ENCODE measurements around the gene TUBB8.
"Not testable (repeated sequence)": the region's sequence is repeated elsewhere in the genome, so short reads cannot be mapped to it uniquely, and the experiment has no call there.

TUBB8 gene

DNA sequence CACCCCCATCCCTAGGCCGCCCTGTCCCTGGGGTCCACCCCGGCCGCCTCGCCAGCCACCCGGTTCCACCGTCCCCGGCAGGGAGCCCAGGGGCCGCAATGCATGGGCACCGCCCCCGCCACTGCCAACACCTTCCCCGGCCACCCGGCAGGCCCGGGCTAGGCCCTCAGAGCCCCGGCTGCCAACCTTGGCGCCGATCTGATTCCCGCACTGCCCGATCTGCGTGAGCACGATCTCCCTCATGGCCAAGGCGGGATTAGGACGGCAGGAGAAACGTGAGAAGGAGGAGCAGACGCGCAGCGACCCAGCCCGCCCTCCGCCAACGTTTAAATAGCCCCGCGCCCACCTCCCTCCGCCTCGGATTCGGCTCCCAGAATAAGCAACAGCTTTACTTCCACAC, at the start of gene TUBB8:
TUBB8 (minus strand) TSS at position 301 of the 400 bp plus-strand sequence; CDS start at position 243, 58 bp downstream.
- DNase-seq (ENCODE audit: low read depth in 1 of 2, low spot score in 1 of 2), result no peak

DNA sequence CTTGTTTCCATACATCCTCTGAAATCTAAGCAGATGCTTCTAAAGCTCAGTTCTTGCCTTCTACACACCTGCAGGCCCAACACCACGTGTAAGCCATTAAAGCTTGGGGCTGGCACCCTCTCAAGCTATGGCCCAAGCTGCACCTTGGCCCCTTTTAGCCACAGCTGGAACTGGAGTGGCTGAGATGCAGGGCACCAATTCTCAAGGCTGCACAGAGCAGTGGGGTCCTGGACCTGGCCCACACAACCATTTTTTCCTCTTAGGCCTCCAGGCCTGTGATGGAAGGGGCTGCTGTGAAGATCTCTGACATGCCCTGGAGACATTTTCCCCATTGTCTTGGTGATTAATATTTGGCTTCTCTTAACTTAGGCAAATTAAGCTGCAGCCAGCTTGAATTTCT, 47.4 kb upstream of the TUBB8 start:
- no peak for DNase-seq (ENCODE audit: low read depth in 1 of 2, low spot score in 1 of 2)

DNA sequence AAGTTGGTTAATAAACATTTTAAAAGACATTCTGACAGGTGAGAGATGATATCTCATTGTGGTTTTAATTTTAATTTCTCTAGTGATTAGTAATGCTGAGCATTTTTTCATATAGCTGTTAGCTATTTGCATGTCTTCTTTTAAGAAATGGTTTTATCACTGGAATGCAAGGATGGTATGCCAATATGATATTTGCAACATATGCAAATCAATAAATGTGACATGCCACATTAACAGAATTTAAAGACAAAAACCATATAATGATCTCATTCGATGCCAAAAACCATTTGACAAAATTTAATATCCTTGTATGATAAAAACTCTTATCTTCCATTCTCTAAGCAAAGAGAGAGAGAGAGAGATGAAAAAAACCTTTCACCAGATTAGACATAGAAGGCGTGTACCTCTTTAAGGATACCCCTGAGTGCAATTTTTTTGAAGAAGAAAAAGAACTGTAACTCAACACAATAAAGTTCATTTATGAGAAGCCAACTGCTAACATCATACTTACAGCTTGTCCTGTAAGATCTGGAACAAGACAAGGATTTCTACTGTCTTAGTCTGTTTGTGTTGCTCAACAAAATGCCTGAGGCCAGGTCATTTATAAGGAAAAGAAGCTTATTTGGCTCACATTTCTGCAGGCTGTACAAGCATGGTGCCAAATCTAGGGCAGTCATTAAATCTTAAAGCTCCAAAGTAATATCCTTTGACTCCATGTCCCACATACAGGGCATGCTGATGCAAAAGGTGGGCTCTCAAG, 46.4 kb upstream of the TUBB8 start:
- no peak for DNase-seq (ENCODE audit: low read depth in 1 of 2, low spot score in 1 of 2)

DNA sequence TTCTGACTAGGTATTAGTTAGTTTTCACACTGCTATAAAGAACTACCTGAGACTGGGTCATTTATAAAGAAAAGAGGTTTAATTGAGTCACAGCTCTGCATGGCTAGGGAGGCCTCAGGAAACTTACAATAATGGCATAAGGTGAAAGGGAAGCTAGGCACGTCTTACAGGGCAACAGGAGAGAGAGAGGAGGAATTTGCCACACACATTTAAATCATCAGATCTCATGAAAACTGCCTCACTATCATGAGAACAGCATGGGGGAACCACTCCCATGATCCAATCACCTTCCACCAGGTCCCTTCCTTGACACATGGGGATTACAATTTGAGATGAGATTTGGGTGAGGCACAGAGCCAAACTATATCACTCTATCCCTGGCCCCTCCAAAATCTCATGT, 45.5 kb upstream of the TUBB8 start:
- DNase-seq (ENCODE audit: low read depth in 1 of 2, low spot score in 1 of 2), result no peak

DNA sequence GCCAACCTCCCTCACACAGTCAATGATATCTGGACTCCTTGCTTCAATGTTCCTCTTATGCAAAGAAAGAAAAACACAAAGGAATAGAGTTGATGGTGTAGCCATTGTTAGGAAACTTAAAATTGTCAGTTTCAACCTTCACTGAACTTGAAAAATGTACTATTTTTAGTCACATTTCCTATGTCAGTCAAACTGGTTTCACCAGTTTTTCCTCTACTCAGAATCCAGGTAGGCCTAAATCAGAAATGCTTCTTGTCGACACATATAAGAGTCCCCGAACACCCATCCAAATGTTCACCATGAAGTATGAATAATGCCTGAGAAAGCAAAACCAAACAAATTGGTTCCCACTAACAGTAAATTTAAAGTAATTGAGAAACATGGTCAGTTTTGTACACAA, 43.8 kb upstream of the TUBB8 start:
- no peak for DNase-seq (ENCODE audit: low read depth in 1 of 2, low spot score in 1 of 2)

DNA sequence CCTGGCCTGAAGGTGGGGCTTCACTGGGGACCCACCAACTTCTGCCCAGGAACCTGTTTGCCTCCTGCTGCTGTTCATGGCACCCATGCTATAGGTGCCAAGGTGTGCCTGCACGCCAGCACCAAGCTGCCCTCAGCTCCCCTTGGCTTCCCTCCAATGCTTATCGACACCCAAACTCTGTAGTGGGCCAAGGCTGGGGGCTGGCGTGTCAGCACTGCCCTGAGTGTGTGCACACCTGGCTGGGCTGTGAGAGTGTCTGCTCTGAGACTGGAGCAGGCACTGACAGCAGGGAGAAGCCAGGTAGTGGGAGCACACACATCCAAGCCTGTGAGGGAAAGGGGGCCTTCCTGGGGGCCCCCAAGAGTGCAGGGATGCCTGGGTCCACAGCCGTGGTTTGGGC, 43.1 kb upstream of the TUBB8 start:
- DNase-seq (ENCODE audit: low read depth in 1 of 2, low spot score in 1 of 2), result no peak

DNA sequence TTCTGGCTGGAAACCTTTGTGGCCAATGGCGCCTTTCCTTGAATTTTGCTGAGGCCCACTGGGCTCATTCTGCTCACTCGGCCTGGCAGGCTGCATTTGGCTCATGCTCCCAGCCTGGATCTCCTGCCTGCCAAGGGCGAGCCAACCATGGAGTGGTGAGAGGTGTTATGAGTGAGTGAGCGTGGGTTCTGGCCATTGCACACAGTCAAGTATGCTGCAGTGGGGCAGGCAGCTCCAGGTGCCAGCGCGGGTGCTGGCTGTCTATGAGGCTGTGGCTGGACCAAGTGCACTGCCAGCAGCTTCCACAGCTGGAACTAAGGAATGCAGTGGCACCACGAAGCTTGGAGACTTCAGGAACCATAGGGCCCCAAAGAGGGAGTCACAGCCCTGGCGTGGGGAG, 42.2 kb upstream of the TUBB8 start:
- DNase-seq (ENCODE audit: low read depth in 1 of 2, low spot score in 1 of 2), result no peak

DNA sequence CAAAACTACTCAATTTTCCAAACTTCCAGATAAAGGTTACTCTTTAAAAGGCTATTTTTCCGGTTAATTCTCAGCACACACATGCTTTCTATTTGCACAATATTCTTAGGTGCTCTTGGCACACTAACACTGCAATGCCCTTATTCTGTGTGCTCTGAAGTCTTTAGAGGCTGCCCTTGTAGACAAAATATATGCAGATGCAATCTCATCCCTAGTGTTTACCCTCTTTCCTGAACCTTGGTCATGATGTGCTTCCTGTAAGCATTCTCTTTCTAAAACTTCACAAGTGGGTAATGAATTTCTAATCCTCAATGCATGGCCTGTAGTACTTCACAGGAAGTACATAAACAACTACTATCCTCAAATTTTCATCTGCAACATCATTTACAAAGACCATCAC, 41.1 kb upstream of the TUBB8 start:
- DNase-seq (ENCODE audit: low read depth in 1 of 2, low spot score in 1 of 2), result no peak

DNA sequence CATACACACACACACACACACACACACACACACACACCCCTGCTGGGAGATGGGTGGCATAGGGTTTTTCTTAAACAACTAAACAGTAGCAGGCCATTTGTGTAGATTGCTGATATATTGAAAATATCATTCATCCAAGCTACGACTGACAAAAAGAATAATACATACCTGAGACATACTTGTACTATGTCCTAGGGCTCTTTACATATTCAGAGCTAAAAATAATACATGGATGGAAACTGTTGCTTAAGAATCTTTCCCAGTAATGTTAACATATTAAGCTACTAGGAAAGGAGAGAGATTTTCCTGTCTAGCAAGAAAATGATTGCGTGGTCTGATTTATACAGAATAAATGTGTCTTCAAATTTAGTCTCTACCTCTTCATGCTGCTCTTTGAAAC, 40.2 kb upstream of the TUBB8 start:
- DNase-seq (ENCODE audit: low read depth in 1 of 2, low spot score in 1 of 2), result no peak

DNA sequence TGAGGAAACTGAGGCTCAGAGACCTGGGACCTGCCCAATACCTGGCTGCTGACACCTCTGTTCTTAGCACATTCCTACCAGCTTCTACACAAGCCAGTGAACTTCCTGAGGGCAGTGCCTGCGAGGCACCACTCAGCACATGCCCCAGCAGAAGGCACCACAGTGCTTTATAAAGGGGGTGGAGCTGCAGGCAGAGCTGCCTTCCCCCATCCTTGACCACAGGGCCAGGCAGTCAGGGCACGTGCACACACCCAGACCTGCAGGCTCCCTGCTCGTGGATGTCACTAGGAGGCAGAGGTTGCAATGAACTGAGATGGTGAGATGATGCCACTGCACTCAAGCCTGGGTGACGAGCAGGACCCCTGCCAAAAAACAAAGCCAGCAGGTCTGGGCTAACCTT, 39.2 kb upstream of the TUBB8 start:
- no peak for DNase-seq (ENCODE audit: low read depth in 1 of 2, low spot score in 1 of 2)

DNA sequence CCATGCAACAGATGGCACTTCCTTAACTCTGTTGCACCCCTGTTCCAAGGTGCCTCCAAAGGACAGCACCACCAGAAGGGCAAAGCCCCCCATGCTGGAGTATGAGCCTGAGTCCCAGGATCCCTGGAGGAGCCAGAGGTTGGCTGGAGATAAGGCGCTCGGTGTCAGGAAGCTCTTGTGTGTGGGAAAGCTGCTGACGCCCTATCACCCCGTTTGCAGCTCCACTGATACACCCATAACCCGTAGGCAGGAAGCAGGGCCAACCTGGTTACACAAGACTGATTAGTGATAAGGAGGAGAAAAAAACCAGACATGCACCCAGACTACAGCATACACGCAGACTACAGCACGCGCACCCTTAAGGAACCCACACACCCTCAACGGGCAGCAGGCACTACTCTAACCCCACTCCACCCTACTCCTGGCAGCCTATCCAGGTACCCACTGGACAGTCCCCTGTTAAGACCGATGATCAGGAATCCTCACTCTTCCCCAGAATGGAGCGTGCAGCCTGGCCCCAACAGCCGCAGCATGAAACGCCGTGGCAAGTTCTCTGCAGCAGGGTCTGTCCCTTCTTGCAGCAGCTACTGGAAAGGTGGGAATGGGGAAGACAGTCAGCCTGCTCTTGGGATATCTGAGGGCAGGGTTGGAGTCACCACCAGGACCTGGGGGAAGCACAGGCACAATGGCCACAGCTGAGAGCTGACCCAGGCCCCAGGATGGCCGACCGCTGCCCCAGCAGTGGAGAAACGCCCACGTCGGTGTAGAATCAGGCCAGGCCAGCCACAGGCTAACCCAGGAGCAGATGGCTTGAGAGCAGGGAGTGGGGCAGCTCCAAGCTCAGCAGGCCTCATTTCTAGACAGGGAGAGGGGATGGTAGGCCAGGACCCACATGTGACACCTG, 38.3 kb upstream of the TUBB8 start:
- DNase-seq (ENCODE audit: low read depth in 1 of 2, low spot score in 1 of 2), result no peak

DNA sequence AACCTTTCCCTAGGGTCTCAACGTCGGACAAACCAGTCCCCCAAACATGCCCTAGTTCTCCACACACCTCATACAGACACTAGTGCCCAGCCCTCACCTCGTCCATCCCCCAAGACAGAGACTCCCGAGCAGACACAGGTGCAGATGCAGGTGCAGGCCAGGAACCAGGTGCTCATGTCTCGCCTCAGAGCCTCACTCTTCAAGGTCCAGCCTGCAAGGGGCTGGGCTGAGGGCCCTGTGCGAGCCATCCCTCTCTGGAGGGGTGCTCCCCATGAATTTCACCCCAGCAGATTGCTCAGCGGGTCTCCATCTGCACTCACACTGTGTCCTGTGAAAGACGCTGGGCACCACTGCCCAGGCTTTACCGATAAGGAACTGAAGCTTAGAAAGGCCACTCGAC, 36.9 kb upstream of the TUBB8 start:
- no peak for DNase-seq (ENCODE audit: low read depth in 1 of 2, low spot score in 1 of 2)

DNA sequence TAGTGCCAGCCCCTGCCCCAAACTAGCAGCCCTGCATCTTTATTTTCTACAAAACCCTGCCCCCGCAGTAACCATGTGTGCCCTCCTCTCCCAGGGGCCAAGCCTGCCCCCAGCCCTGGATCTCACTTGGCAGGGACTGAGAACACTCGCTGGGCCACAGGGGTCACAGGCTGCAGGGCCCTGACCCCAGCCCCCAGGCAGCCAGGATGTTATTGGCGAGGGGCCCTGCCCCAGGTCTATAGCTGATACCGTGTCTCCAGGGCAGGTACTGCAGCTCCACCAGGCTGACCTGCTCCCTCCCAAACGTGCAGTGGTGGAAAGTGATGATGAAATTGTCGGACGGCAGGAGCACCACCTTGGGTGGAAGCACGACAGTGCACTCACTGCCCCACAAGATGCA, 35.9 kb upstream of the TUBB8 start:
- no peak for DNase-seq (ENCODE audit: low read depth in 1 of 2, low spot score in 1 of 2)

DNA sequence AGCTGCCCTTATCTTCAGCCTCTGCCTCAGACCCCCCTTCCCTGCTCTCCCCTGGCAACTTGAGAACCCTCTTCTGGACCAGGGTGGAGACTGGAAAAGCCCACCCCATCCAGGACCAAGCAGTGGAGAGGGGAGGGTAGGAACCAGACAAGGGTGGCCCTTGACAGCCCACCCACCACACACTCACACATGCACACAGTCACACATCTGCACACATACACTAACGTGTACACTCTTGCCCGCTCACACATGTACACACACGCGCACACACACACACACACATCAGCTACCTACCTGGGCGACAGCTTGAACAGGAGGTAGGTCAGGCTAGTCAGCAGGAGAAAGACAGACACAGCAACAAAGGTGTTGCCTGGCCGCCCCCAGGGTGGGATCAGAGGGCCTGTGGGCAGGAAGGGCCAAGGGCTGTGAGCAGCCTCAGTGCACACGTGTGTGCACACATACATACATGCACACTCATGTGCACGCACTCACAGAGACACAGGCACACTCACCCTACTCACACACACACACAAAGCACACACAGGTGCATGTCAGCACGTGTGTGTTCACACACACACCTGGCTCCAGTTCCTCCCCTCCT, 34.9 kb upstream of the TUBB8 start:
- no peak for DNase-seq (ENCODE audit: low read depth in 1 of 2, low spot score in 1 of 2)

DNA sequence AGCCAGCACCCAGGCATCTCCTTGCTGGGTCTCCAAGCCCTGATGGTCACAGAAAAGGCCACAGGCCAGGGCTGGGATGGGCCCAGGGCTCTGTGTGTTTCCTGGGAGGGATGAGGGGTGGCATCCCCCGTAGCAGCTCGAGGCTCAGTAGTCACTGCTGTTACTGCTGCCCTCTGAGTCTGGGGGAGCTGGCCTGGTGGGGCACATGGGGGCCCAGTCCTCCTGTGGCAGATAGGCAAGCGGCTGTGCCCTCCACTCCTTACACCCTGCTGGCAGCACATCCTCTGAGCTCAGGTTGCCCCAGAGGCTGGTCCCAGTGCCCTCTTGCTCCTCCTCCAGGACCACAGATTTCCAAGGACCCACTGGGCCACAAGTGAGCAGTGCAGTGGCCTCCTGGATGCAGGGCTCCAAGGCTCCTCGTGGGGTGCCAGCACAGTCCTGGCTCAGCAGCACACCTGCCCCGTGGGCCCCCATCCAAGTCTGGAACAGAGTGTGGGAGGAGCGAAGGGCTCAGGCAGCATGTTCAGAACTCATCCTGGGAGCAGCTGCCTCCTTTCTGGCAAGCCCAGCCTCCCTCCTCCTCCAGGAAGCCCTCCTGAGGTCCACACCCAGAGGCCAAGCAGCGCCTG, 31.5 kb upstream of the TUBB8 start:
- DNase-seq (ENCODE audit: low read depth in 1 of 2, low spot score in 1 of 2), result no peak

DNA sequence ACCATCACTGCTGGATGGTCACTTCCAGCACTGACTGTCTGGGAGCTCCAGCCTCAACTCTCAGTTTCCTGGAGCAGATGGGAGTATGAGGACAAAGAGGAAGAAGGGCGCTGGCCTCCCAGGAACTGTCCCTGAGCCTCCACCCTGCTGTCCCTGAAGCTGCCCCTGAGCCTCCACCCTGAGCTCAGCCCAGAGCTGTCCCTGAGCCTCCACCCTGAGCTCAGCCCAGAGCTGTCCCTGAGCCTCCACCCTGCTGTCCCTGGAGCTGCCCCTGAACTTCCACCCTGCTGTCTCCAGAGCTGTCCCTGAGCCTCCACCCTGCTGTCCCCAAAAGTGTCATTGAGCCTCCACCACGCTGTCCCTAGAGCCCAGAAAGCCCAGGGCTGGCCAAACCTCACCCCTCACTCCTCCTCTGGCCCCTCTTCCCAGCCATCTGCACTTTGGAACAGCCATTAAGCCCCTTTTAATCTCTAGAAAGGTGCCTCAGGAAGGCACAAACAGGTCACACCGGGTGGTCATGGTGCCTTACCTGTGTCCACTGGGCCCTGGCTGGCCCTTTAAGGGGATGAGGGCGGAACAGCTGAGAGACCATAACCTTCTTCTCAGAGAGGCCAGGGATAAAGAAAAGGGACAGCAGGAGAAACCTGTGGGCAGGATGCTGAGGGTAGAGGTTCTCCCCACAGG, 30.6 kb upstream of the TUBB8 start:
- no peak for DNase-seq (ENCODE audit: low read depth in 1 of 2, low spot score in 1 of 2)

DNA sequence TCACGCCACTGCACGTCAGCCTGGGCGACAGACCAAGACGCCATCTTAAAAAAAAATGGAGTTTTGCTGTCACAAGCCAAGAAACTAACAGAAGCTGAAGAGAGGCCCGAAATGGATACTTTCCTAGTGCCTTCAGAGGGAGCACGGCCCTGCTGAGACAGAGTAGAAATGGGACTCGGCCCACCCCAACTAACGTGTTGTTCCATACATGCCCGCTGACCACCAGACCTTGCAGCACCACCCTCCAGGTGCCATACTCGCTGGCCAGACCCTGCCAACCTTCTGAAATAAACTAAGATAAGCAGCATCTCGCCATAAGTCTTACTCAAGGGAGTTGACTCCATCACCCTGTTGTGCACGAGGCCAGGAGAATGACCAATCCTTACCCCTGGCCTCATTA, 29.5 kb upstream of the TUBB8 start:
- no peak for DNase-seq (ENCODE audit: low read depth in 1 of 2, low spot score in 1 of 2)

DNA sequence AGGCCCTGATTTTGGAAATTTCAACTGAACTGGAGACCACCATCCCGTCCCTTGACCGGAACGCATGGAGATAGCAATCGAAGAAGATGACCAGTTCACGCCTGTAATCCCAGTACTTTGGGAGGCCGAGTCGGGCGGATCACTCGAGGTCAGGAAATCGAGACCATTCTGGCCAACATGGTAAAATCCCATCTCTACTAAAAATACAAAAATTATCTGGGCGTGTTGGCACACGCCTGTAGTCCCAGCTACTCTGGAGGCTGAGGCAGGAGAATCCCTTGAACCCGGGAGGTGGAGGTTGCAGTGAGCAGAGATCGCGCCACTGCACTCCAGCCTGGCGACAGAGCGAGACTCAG, 25.1 kb upstream of the TUBB8 start:
- not testable (repeated sequence) for DNase-seq (ENCODE audit: low read depth in 1 of 2, low spot score in 1 of 2)

DNA sequence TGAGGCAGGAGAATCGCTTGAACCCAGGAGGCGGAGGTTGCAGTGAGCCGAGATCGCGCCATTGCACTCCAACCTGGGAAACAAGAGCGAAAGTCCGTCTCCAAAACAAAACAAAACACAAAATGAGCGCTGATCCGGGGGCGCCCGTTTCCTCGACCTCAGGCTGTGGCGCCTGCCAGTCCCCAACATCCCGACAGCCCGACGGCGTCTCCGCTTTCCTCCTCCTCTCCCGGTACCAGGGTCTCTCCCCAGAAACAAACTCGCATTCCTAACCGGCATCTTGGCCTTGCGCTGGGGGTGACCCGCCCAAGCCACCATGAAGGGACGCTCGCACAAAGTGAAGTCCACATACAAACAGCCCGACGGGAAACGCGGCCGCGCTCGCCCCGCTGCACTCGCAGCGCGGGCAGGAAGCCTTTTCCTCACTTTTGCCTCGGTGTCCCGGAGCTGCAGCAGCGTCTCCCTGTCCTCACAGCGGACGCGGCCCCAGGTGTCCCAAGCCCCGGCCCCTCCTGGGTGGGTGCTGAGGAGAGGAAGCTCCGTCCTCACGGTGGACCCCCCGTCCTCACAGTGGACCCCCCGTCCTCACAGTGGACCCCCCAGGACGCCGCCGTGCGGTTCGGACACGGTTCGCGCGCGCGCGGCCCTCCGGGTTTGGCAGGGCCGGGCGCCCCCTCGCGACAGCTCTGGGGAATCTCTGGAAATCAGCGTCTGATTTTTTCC, 24.6 kb upstream of the TUBB8 start:
- not testable (repeated sequence) for DNase-seq (ENCODE audit: low read depth in 1 of 2, low spot score in 1 of 2)

DNA sequence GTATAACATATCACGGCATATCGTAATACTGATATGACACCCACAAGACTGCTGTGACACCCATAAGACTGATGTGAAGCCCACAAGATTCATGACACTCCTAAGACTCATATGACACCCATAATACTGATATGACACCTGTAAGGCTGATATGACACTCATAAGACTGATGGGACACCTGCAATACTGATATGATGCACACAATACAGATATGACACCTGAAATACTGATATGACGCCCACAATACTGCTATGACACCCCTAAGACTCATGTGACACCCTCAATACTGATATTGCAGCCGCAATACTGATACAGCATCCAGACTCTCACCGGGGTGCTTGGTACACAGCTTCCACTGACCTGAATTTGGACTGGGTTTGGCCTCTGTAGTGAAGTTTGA, 19.1 kb upstream of the TUBB8 start:
- DNase-seq (ENCODE audit: low read depth in 1 of 2, low spot score in 1 of 2), result not testable (repeated sequence)

Data from activated CD4-positive, alpha-beta T cell treated with anti-CD3 and anti-CD28 coated beads, Interleukin-2, amount 50 U/mL, for 24 hours (primary cell).